Measurements from ENCODE around the gene IFT81.

DNA sequence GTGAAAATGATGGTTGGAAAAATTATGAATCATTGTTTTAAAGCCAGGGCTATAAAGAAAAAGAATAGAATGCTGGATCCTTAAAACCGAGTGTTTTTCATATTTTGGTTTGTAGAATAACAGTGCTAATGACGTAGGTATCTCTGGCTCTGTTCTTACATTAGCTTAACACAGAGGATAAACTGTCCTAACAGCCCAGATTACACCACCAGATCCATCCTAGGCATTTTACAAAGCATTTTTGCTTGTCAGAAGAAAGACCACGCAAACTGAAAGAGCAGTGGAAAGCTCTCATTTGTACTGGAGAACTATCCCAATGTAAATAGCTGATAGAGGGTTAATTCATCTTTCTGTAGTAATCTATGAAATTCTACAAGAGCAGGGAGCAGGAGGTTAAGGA lies 13.6 kb downstream of the IFT81 start:
- TF ChIP-seq, protein P1, sequence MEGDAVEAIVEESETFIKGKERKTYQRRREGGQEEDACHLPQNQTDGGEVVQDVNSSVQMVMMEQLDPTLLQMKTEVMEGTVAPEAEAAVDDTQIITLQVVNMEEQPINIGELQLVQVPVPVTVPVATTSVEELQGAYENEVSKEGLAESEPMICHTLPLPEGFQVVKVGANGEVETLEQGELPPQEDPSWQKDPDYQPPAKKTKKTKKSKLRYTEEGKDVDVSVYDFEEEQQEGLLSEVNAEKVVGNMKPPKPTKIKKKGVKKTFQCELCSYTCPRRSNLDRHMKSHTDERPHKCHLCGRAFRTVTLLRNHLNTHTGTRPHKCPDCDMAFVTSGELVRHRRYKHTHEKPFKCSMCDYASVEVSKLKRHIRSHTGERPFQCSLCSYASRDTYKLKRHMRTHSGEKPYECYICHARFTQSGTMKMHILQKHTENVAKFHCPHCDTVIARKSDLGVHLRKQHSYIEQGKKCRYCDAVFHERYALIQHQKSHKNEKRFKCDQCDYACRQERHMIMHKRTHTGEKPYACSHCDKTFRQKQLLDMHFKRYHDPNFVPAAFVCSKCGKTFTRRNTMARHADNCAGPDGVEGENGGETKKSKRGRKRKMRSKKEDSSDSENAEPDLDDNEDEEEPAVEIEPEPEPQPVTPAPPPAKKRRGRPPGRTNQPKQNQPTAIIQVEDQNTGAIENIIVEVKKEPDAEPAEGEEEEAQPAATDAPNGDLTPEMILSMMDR (IDR thresholded peaks at IDR 0.05) = no peak
- TF ChIP-seq POLR2A (IDR thresholded peaks at IDR 0.05; ENCODE audit: low read length) (no peak), PHF8 (IDR thresholded peaks at IDR 0.05; ENCODE audit: borderline replicate concordance, low read depth) (no peak), SMC3 (IDR thresholded peaks at IDR 0.05) (no peak), CEBPB (IDR thresholded peaks at IDR 0.05) (no peak), EP300 (IDR thresholded peaks at IDR 0.05) (no peak), BHLHE40 (IDR thresholded peaks at IDR 0.05; ENCODE audit: low read depth, low read length) (no peak), RAD21 (conservative IDR thresholded peaks at IDR 0.05 in 1 of 2, IDR thresholded peaks at IDR 0.05 in 1 of 2) (no peak), MAFK (IDR thresholded peaks at IDR 0.05; ENCODE audit: partially characterized antibody) (no peak), ESRRA (IDR thresholded peaks at IDR 0.05; ENCODE audit: borderline replicate concordance, low read length) (no peak), POLR2AphosphoS2 (conservative IDR thresholded peaks at IDR 0.05; ENCODE audit: low read length) (no peak)
- TF ChIP-seq, protein P2, sequence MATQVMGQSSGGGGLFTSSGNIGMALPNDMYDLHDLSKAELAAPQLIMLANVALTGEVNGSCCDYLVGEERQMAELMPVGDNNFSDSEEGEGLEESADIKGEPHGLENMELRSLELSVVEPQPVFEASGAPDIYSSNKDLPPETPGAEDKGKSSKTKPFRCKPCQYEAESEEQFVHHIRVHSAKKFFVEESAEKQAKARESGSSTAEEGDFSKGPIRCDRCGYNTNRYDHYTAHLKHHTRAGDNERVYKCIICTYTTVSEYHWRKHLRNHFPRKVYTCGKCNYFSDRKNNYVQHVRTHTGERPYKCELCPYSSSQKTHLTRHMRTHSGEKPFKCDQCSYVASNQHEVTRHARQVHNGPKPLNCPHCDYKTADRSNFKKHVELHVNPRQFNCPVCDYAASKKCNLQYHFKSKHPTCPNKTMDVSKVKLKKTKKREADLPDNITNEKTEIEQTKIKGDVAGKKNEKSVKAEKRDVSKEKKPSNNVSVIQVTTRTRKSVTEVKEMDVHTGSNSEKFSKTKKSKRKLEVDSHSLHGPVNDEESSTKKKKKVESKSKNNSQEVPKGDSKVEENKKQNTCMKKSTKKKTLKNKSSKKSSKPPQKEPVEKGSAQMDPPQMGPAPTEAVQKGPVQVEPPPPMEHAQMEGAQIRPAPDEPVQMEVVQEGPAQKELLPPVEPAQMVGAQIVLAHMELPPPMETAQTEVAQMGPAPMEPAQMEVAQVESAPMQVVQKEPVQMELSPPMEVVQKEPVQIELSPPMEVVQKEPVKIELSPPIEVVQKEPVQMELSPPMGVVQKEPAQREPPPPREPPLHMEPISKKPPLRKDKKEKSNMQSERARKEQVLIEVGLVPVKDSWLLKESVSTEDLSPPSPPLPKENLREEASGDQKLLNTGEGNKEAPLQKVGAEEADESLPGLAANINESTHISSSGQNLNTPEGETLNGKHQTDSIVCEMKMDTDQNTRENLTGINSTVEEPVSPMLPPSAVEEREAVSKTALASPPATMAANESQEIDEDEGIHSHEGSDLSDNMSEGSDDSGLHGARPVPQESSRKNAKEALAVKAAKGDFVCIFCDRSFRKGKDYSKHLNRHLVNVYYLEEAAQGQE (IDR thresholded peaks at IDR 0.05) = no peak
- TF ChIP-seq, protein P3, sequence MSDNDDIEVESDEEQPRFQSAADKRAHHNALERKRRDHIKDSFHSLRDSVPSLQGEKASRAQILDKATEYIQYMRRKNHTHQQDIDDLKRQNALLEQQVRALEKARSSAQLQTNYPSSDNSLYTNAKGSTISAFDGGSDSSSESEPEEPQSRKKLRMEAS (IDR thresholded peaks at IDR 0.05) = no peak
